ENCODE measurements around the gene CMSS1.

GRCh38 chr3:99829844-99830243, 12.2 kb downstream of the CMSS1 start:
- TF ChIP-seq CTCF (IDR thresholded peaks at IDR 0.05): no peak
- TF ChIP-seq POLR2A (IDR thresholded peaks at IDR 0.05): no peak
